Activated CD4-positive, alpha-beta T cell treated with anti-CD3 and anti-CD28 coated beads, Interleukin-2, amount 50 U/mL, for 48 hours (primary cell): Measurements from ENCODE around the gene SNX13.

ENCODE experiments used
- DNase-seq, 2 experiments: peaks; one replicate each; pipeline ENCODE4 v3.0.0-alpha.2; 2020

Gene SNX13

DNA sequence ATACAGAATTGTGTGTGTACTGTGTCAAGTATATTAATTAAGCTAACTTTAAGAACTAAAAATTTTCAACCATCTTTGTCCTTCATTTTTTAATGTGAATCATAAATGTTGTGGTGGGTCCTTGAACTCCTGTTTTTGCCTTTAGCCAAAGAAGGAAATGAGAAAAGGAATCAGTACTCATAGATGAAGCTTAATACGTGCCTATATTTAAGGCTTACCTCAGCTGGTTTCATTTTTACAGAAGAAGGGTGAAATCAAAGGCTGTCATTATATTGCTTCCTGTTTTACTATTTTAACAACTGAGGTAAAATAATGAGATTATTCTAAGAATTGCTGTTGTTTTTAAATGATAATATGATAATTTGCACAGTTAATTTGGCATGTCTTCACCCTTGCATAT, 6.3 kb upstream of the SNX13 start:
- DNase-seq, result no peak

DNA sequence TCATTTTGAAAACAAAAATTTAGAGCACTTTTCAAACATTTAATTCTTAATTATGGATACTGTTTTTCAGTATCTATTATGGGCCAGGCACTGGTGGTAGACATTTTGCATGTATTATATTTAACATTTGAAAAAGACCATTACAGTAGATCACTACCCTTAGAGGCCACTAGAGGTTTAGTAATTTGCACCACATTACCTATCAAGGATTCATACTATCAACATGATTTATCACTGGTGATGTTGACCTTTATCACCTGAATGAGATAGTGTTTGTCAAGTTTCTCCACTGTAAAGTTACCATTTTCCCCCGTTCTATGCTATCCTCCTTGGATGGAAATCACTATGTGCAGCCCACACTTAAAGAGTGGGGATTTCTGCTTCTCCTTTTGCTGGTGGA, 4.4 kb upstream of the SNX13 start:
- no peak for DNase-seq

DNA sequence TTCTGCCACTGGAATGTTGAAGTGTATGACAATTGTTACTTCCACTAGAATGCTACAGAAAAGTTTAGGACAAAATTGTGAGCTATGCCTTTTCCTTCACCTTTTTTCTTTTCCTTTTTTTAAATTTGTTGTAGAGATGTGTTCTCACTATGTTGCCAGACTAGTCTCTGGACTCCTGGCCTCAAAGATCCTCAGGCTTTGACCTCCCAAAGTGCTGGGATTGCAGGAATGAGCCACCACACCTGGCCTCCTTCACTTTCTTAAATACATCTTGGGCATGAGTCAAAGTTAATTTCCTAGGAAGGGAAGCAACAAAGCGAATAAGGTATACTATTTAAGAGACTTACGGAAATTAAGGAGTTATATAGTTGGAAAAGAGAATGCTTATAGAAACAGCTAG, 2.7 kb upstream of the SNX13 start:
- no peak for DNase-seq

DNA sequence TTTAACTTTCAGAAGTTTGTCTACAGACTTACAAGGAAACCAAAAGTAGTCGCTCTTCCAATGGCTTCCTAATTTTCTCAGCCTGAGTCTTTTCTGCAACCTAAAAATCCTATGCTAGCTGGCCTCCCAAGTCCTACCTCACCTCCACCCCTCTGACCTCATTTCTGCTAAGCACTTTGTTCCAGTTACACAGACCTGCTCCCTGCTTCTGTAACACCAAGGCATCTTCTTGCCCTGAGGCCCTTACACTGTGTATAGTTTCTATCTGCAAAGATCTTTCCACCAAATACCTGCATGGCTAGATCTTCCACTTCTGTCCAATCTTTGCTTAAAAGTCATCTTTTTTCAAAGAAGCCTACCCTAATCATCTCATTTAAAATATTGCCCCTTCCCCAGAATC, 1.9 kb upstream of the SNX13 start:
- no peak for DNase-seq

DNA sequence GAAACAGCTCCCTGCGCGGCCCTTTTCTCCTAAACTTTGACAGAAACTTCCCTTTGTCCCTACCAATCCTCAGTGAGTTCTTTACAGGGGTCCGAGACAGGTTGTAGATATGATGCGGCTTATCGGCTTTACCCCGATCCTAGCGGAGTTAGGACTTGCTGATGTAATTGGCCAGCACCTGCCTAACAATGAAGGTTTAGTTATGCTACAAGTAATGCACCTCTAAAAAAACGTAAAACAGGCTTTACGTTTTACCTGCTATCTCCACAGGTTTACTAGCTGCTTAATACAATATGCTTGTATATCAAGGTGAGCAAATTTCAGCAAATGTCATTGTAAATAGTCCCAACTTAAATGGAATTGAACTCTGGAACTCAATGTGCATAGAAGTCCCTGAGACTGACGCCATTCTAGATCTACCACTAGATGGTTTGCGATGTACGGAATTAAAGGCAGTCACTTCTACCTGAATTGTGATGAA, 697 bp upstream of the SNX13 start:
- no peak for DNase-seq

DNA sequence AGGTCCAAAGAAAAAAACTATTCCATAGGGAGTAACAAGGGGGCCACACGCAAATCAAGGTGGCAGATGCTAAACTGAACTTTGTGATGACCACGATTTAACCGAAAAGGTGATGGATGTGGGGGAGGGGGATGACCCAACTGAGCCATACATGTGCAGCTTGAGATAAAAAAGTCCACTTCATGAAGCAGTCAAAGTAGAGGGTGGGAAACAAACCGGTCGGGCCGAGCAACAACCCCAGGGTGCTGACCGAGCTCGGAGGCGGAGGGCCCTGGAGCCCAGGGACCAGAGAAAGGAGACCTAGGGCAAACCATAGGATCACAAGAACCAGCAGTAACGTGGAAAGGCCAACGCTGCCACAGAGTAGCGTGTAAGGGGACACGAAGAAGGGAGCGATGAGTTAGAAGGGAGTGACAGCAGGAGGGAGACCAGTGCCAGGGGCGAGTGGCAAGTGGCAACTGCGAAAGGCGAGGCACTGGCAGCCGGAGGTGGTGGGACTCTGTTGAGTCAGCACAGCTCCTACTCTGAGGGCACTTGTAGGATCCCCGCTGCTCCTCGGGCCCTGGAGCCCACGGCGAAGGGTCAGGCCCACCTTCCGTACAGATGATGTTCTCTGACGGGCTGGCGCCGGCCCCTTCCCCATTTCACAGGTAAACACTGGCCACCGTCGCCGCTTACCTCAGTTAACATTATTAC, 540 bp downstream of the SNX13 start:
- DNase-seq, result peak; percentile 54 to 55

DNA sequence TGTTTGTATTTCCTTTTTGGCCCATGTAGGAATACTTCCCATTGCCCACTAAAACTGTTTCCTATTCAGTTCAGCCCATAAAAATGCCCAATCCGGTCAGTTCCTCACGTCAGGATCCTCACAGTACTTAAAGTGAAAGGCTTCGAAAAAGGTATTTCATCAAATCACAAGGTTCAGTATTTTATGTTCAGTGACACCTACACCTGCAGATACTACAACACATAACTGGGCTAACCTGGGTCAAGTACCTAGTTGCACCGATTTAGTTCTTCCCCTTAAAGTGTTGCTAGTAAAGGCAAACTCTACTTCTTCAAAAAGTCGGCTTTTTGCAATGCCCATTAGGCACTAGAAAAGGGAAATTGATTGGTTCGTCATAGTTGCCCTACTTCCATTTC, 1.1 kb downstream of the SNX13 start:
- DNase-seq, result no peak

DNA sequence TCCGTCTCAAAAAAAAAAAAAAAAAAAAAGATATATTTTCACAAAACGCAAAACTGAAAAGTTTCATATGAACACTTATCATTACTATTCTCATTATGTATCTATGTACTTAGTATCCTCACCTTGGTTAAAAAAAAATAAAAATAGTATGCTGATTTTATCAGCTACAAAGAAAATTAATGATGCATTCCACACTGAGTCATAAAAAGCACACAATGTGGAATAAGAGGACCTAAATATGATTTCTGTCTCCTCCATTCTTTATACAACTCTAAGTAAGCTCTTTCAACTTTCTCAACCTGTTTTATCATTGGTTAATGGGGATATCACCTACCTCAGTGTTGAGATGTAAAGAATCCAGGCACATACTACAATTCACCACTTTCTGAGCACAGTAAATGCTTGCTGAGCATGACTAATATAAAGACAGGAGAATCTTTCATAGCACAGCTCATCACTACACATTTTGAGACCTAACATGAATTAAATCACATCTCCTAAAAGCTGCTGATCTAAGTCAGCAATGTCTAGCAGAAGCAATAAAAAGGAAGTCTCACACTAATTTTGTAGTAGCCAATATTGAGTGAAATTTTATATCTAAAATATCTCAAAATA, 2.7 kb downstream of the SNX13 start:
- no peak for DNase-seq

DNA sequence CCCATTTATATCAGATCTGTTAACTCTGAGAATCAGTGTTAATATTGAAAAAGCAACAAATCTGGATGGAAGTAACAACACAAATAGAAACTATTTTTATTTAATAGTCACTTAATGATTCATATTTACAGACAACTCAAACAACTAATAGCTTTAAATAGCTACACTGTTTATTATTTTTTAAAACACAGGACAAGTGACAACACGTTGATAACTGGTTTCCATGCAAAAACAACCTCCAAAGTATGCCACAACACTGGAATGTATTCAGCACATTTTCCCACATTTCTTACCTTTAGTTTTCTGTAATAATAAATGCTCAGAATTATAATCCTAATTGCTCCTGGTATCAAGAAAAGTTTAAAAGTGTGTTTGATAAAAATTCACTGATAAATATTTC, 4.0 kb downstream of the SNX13 start:
- no peak for DNase-seq

DNA sequence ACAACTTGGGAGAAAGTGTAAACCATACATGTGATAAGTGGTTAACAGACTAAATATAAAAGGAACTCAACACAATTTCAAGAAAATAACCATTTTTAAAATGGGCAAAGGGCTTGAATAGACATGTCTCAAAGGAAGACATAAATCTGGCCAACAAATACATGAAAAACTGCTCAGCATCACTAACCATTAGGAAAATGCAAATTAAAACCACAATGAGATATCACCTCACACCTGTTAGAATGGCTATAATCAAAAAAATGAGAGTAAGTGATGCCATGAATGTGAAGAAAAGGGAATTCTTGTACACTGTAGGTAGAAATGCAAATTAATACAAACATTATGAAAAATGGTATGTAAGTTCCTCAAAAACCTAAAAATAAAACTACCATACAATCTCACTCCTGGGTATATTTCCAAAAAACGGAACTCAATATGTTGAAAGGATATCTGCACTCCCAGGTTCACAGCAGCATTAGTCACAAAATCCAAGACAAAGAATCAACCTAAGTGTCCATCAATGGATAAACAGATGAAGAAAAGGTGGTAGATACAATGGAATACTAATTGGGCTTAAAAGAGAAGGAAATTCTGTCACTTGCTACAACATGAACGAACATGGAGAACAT, 5.6 kb downstream of the SNX13 start:
- DNase-seq, result no peak

DNA sequence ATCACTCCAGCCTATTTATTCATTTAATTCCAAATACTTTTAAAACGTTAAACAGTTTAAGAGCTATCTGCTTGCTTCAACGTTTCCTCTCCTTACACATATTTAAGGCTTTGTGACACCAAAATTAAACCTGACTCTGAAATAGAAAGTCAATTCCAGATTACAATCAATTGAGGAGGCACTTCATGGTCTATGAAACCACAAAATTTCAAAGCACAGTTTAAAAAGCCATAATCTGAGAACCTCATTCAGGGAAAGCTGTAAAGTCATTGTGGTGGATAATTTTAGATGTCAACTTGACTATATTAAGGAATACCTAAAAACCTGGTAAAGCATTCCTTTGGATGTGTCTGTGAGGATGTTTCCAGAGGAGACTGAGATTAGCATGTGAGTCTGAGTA, 6.2 kb downstream of the SNX13 start:
- no peak for DNase-seq

DNA sequence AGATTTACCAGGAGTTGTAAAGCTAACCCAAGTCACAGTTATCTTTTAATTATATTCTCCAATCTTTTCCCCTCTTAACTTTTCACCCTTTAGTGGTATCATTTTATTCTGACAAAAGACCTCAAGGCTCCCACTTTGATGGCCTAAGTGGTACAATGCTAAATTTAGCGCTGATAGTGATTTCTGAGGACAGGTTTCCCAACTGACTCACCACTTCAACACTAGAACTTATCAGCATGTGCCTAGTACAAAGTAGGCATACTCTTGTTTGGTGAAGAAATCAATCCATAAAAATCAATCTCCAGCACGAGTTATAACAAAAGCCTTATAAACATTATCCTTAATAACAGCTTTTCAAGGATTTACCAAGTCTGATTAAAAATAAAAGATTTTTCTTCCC, 7.5 kb downstream of the SNX13 start:
- no peak for DNase-seq

DNA sequence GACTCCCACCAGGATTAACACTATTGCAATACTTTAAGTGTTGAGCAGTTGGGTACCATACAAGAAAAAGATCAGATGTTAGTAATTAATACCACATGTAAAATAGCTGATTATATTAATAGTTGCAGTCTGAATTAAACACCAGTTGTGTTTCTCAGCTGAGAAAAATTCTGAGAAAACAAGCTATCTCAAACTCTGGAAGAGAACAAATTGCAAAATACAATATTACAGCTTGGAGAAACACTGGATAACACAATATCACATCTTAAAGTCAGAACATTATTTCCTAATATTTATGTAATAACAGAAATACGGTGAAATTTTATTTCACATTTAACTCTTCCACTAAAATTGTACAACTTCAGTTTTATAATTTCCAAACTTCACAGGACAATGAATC, 9.2 kb downstream of the SNX13 start:
- no peak for DNase-seq

DNA sequence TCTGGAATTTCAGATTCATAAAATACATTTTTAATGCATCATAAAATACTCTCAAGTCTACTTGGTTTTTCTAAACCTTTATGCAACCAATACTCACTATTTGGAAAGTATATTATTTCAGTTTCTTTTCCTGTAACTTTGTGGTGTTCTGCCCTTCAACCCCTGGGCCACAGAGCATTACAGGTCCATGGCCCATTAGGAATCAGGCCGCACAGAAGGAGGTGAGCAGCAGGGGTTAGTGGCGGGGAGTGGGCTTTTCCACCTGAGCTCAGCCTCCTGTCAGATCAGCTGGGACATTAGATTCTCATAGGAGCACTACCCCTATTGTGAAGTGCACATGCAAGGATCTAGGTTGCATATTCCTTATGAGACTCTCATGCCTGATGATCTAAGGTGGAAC, 9.7 kb downstream of the SNX13 start:
- DNase-seq, result no peak

DNA sequence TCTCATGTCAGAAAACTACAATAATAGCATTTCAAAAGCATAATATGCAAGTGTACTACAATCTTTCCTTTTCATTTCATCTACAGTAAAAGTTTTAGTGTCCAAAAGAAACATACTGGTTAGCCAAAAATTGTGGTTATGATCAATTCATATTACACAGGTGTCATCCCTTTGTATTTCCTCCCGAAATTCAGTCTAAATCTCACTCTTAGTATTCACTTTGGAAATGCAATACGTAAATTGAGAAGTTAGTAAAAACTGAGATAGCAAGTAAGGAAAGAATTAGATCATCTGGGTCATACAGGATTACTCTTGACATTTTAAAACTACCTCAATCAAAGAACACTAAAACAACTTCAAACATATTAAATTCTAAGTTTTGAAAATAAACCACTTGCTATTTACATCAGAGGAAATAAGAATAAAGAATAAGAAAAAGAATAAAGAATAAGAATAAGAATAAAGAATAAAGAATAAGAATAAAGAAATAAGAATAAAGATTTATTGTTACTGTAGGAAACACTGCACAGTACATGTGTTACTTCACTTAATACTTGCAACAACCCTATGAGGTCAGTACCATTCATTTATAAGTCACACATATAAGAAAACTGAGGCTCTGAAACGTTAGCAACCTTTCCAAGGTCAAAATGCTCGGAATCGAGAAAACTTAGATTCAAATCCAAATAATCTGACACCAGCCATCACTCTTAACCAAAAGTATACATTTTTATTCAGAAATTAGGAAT, 10.5 kb downstream of the SNX13 start:
- no peak for DNase-seq

DNA sequence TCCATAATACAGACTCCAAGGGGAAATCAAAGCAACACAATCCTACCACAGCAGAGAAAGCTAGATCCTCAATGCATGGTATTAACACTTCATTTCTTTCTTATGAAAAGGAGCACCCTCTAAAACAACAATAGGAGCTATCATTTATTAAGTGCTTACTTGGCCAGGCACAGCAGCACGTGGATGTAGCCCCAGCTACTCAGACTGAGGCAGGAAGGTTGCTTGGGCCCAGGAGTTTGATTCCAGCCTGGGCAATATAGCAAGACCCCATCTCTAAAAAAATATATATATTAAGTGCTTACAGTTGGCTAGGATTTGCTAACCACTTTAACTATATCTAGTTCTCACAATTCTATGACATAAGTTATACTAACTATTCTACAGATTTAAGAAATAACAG, 12.2 kb downstream of the SNX13 start:
- DNase-seq, result no peak

DNA sequence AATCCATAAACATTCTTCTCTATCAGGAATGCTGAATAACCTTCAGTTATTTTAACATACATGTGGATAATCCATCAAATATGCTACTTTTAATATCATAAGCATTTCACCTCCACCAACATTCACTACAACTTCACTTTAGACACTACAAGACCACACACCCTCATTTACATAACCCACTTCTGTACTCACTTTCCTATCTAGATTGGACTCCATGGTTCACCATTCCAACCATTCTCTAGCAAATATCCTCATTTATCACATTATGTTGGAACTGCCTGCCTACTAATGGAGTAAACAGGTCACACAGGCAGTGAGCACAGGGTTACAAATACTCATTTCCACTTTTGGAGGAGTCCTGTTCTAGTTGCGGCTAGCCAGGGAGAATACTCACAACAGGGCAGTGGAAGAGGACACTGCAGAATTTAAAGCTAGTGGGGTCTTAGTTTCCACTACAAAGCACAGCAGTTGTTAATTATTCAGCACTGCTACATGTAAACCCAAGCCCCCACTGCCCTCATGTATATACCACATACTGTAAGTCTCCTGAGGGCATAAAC, 18.4 kb downstream of the SNX13 start:
- DNase-seq, result no peak

DNA sequence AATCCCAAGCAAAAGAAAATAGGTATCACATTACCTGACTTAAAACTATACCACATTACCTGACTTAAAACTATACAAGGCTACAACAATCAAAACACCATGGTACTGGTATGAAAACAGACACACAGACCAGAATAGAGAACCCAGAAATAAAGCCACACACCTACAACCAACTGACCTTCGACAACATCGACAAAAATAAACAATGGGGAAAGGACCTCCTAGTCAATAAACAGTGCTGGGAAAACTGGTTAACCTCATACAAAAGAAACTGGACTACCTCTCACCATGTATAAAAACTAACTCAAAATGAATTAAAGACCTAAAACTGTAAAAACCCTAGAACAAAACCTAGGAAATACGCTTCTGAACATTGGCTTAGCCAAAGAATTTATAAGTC, 22.5 kb downstream of the SNX13 start:
- DNase-seq, result no peak

DNA sequence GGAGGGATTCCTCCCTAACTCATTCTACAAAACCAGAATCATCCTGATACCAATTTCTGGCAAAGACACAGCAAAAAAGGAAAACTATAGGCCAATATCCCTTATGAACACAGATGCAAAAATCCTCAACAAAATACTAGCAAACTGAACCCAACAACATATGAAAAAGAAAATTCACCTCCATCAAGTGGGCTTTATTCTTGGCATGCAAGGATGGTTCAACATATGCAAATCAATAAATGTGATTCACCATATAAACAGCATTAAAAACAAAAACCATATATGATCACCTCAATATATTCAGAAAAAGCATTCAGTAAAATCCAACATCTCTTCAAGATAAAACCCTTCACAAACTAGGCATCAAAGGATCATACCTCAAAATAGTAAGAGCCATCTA, 23.5 kb downstream of the SNX13 start:
- DNase-seq, result no peak

DNA sequence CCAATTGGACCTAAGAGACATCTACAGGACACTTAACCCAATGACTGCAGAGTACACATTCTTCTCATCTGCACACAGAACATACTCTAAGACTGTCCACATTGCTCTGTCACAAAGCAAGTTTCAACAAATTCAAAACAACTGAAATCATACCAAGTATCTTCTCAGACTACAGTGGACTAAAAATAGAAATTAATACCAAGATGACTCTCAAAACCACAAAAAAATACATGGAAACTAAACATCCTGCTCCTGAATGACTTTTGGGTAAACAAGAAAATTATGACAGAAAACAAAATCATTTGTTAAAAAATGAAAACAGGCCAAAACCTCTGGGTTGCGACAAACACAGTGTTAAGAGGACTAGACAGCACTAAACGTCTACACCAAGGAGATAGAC, 24.5 kb downstream of the SNX13 start:
- DNase-seq, result no peak

DNA sequence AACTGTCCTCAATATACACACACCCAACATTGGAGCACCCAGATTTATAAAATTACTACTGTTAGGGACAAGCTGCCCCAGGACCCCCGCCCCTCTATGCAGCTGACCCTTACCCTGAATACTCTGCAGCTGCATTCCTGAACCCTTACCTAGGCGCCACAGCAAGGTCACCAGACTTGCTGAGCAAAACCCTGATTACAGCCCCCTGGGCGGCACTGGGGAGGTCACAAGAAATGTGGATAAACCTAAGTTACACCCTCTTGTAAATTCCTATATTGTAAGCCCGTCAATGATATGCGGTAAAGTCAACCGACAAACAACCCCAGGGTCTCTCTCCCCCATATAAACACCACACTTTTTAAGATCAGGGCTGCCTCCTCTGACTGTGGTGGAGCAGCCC, 25.1 kb downstream of the SNX13 start:
- DNase-seq, result no peak

DNA sequence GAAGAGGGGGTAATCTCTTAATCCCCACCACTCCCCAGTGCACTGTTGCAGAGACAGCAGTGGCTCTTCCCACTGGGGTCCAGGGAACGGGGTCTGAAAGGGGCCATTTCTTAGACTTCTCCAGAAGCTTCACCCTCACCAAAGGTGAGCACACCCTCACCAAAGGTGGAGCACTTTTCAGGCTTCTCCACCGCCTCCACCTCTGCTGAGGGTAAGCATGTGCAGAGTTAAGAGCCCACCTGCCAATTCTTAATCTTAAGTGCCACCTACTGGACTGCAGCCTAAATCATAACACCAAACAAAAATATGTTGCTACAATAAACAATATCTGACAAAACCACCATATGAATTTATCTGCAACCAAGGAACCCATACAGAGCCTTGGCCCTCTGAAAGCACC, 27.0 kb downstream of the SNX13 start:
- DNase-seq, result no peak

DNA sequence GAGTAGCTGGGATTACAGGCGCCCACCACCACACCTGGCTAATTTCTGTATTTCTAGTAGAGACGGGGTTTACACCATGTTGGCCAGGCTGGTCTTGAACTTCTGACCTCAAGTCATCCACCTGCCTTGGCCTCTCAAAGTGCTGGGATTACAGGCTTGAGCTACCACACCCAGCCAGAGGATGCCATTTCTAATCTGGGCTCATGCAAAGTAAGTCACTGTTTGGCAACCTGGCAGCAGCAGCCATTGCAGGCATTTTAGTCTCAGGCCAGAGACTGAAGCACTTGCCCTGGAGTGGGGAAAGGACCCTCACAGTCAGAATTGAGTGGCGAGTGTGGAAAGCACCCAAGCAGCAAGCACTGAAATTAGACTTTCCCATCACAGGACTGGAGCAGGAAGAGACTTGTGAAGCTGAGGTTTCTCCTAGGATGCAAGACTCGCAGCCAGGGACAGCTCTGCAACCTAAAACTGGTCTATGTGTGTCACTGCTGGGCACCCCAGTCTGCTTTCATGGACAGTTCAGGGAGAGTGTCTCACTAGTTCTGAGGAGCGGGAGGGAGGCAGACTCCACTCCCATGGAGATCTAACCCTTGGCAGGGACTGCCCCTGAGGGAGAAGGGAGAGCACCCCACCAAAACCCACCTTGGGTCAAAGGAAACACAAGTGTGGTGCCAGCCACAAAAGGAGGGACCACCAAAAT, 27.6 kb downstream of the SNX13 start:
- no peak for DNase-seq
